HEK293 (cell line): ENCODE measurements around the gene RCL1.

Experiments used
- CTCF ChIA-PET: fragments of 350-600 bp; formaldehyde crosslinking; extraction: SDS; loops from one replicate; lab custom pipeline; 2021; ENCODE audit warnings: antibody characterized with exemption; lab: Yijun Ruan, JAX
- POLR2A ChIA-PET: fragments of 300-600 bp; formaldehyde crosslinking; extraction: SDS; loops from one replicate; lab custom pipeline; 2020; ENCODE audit warnings: antibody characterized with exemption, inconsistent platforms; lab: Yijun Ruan, JAX
- H3K27ac ChIP-seq: fragments of 200-500 bp; sonication (Bioruptor generic); 2 replicates; pipeline ENCODE4 v1.5.1; 2014; ENCODE audit warnings: low read depth, low read length, control low read depth, inconsistent platforms; ENCODE audit errors: extremely low read depth
- H3K36me3 ChIP-seq, 2 experiments: fragments of 200-500 bp in 1 of 2; sonication (Bioruptor generic) in 1 of 2; 1 replicate in 1 of 2; 2 replicates in 1 of 2; pipeline ENCODE4 v1.5.1; 2014 to 2017; ENCODE audit warnings: inconsistent platforms in 2 of 2, low read length in 2 of 2; ENCODE audit not compliant: control insufficient read depth in 2 of 2, insufficient read depth in 1 of 2
- H3K4me1 ChIP-seq: fragments of 200-500 bp; sonication (Bioruptor generic); 2 replicates; pipeline ENCODE4 v1.5.1; 2014; ENCODE audit warnings: mild to moderate bottlenecking, low read length, inconsistent platforms; ENCODE audit not compliant: control insufficient read depth, insufficient read depth
- H3K4me3 ChIP-seq: 2 replicates; pipeline ENCODE4 v1.5.1; 2011; ENCODE audit warnings: low read depth, mild to moderate bottlenecking, control low read depth, low read length, moderate library complexity
- H3K9me3 ChIP-seq: fragments of 200-500 bp; sonication (Bioruptor generic); 2 replicates; pipeline ENCODE4 v1.5.1; 2014; ENCODE audit warnings: low read depth, low read length, inconsistent platforms; ENCODE audit not compliant: control insufficient read depth, insufficient read depth
- GLI4 ChIP-seq: fragments of 450-650 bp; formaldehyde crosslinking; IDR thresholded peaks from 2 replicates; pipeline ENCODE4 v1.5.1; 2016; ENCODE audit warnings: missing biosample characterization, missing genetic modification characterization
- KLF1 ChIP-seq: fragments of 450-650 bp; formaldehyde crosslinking; IDR thresholded peaks from 2 replicates; pipeline ENCODE4 v1.5.1; 2016; ENCODE audit warnings: missing biosample characterization, missing genetic modification characterization
- RBAK ChIP-seq: fragments of 450-650 bp; formaldehyde crosslinking; IDR thresholded peaks from 2 replicates; pipeline ENCODE4 v1.5.1; 2016; ENCODE audit warnings: missing biosample characterization, missing genetic modification characterization
- SALL2 ChIP-seq: fragments of 450-650 bp; formaldehyde crosslinking; IDR thresholded peaks from 2 replicates; pipeline ENCODE4 v1.5.0; 2017; ENCODE audit warnings: missing biosample characterization, mild to moderate bottlenecking, missing genetic modification characterization, borderline replicate concordance
- YY2 ChIP-seq: fragments of 450-650 bp; formaldehyde crosslinking; IDR thresholded peaks from 2 replicates; pipeline ENCODE4 v1.5.1; 2016; ENCODE audit warnings: missing biosample characterization, missing genetic modification characterization
- ZBTB48 ChIP-seq: fragments of 450-650 bp; formaldehyde crosslinking; IDR thresholded peaks from 2 replicates; pipeline ENCODE4 v1.5.1; 2016; ENCODE audit warnings: missing biosample characterization, missing genetic modification characterization
- ZFP37 ChIP-seq: fragments of 450-650 bp; formaldehyde crosslinking; IDR thresholded peaks from 2 replicates; pipeline ENCODE4 v1.5.1; 2016; ENCODE audit warnings: missing biosample characterization, missing genetic modification characterization
- ZFP69B ChIP-seq: fragments of 450-650 bp; formaldehyde crosslinking; IDR thresholded peaks from 2 replicates; pipeline ENCODE4 v1.5.1; 2016; ENCODE audit warnings: missing biosample characterization, missing genetic modification characterization
- ZNF157 ChIP-seq: fragments of 450-650 bp; formaldehyde crosslinking; IDR thresholded peaks from 2 replicates; pipeline ENCODE4 v1.5.1; 2016; ENCODE audit warnings: missing biosample characterization, missing genetic modification characterization
- ZNF175 ChIP-seq: fragments of 450-650 bp; formaldehyde crosslinking; IDR thresholded peaks from 2 replicates; pipeline ENCODE4 v1.5.1; 2016; ENCODE audit warnings: missing biosample characterization, missing genetic modification characterization
- ZNF223 ChIP-seq: fragments of 450-650 bp; formaldehyde crosslinking; IDR thresholded peaks from 2 replicates; pipeline ENCODE4 v1.5.1; 2016; ENCODE audit warnings: missing biosample characterization, missing genetic modification characterization
- ZNF302 ChIP-seq: fragments of 450-650 bp; formaldehyde crosslinking; IDR thresholded peaks from 2 replicates; pipeline ENCODE4 v1.5.1; 2016; ENCODE audit warnings: missing biosample characterization, missing genetic modification characterization, low read depth
- ZNF341 ChIP-seq: fragments of 450-650 bp; formaldehyde crosslinking; IDR thresholded peaks from 2 replicates; pipeline ENCODE4; 2016; ENCODE audit warnings: low read depth, missing biosample characterization, missing genetic modification characterization
- ZNF416 ChIP-seq: fragments of 450-650 bp; formaldehyde crosslinking; IDR thresholded peaks from 2 replicates; pipeline ENCODE4 v1.5.1; 2016; ENCODE audit warnings: missing biosample characterization, missing genetic modification characterization
- ZNF433 ChIP-seq: fragments of 450-650 bp; formaldehyde crosslinking; IDR thresholded peaks from 2 replicates; pipeline ENCODE4 v1.5.1; 2016; ENCODE audit warnings: missing biosample characterization, missing genetic modification characterization, low read depth
- ZNF501 ChIP-seq: fragments of 450-650 bp; formaldehyde crosslinking; IDR thresholded peaks from 2 replicates; pipeline ENCODE4 v1.5.1; 2016; ENCODE audit warnings: missing biosample characterization, missing genetic modification characterization
- ZNF558 ChIP-seq: fragments of 450-650 bp; formaldehyde crosslinking; IDR thresholded peaks from 2 replicates; pipeline ENCODE4 v1.5.1; 2016; ENCODE audit warnings: missing biosample characterization, missing genetic modification characterization
- ZNF585B ChIP-seq: fragments of 450-650 bp; formaldehyde crosslinking; IDR thresholded peaks from 2 replicates; pipeline ENCODE4 v1.5.1; 2016; ENCODE audit warnings: missing biosample characterization, missing genetic modification characterization
- ZNF610 ChIP-seq: fragments of 450-650 bp; formaldehyde crosslinking; IDR thresholded peaks from 2 replicates; pipeline ENCODE4 v1.5.1; 2016; ENCODE audit warnings: missing biosample characterization, missing genetic modification characterization, borderline replicate concordance
- ZNF791 ChIP-seq: fragments of 450-650 bp; formaldehyde crosslinking; IDR thresholded peaks from 2 replicates; pipeline ENCODE4 v1.5.1; 2016; ENCODE audit warnings: missing biosample characterization, missing genetic modification characterization
- ZNF843 ChIP-seq: fragments of 450-650 bp; formaldehyde crosslinking; IDR thresholded peaks from 2 replicates; pipeline ENCODE4 v1.5.1; 2016; ENCODE audit warnings: missing biosample characterization, missing genetic modification characterization
- ZSCAN30 ChIP-seq: fragments of 450-650 bp; IDR thresholded peaks from 2 replicates; pipeline ENCODE4 v1.5.1; 2018; ENCODE audit warnings: missing biosample characterization, mild to moderate bottlenecking, missing genetic modification characterization, moderate library complexity
- TF ChIP-seq, protein P1 (sequence below): fragments of 450-650 bp; formaldehyde crosslinking; IDR thresholded peaks from 2 replicates; pipeline ENCODE4 v1.5.1; 2016; ENCODE audit warnings: missing biosample characterization, missing genetic modification characterization
- TF ChIP-seq, protein P2 (sequence below): fragments of 450-650 bp; IDR thresholded peaks from 2 replicates; pipeline ENCODE4 v1.5.1; 2018; ENCODE audit warnings: missing biosample characterization, mild to moderate bottlenecking, missing genetic modification characterization
- TF ChIP-seq, protein P3 (sequence below): fragments of 450-650 bp; formaldehyde crosslinking; IDR thresholded peaks from 2 replicates; pipeline ENCODE4 v1.5.1; 2016; ENCODE audit warnings: missing biosample characterization, missing genetic modification characterization
- TF ChIP-seq, protein P4 (sequence below): fragments of 450-650 bp; formaldehyde crosslinking; conservative IDR thresholded peaks from 2 replicates; pipeline ENCODE4 v1.5.1; 2016; ENCODE audit warnings: low read depth, missing biosample characterization, missing genetic modification characterization
- TF ChIP-seq, protein P5 (sequence below): sonication (generic); formaldehyde crosslinking; IDR thresholded peaks from 2 replicates; pipeline ENCODE4 v1.8.1; 2022; ENCODE audit warnings: mild to moderate bottlenecking, moderate library complexity, missing genetic modification reagents

Gene RCL1

DNA sequence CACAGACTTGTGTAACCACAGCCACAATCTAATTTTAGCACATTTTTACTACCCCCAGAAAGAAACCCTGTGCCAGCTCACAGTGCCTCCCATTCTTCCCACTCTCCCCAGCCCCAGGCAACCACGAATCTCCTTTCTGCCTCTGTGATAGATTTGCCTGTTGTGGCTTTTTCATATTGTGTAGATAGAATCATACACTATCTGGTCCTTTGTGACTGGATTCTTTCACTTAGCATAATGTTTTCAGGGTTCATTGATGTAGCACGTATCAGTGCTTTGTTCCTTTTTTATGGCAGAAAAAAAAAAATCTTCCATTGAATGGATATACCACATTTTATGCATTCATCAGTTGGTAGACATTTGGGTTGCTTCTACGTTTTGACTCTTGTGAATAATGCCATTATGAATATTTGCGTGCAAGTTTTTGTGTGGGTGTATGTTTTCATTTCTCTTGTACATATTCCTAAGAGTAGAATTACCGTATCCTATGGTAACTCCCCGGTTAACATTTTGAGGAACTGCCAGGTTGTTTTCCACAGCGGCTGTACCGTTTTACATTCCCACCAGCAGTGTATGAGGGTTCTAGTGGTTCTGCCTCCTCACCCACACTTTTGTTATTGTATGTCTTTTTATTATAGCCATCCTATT, 64.5 kb downstream of the RCL1 start:
- Histone ChIP-seq H3K4me1 (no peaks in the 10 kb centered on the region), H3K27ac (no peak overlapping the region), H3K4me3 (no peak overlapping the region), H3K9me3 (no peaks in the 10 kb centered on the region), H3K36me3 (peaks cover 0 to 51% of the 10 kb centered on the region in 2 experiments; a peak in 2 of 3 replicates)
- POLR2A ChIA-PET, result interaction anchor here (0.8 kb wide), 1 partner anchor 889 kb away, joined by 3 read pairs; no protein-coding TSS in a partner anchor
- CTCF ChIA-PET, result no interaction called here
- TF ChIP-seq ZSCAN30 (tag by site-specific recombination) (no peak), SALL2 (tag by site-specific recombination) (no peak), ZNF433 (tag by site-specific recombination) (no peak), ZNF843 (tag by site-specific recombination) (no peak), ZFP37 (no peak), ZNF157 (tag by site-specific recombination) (no peak), RBAK (tag by site-specific recombination) (no peak), KLF1 (tag by site-specific recombination) (no peak), ZNF585B (no peak), ZNF302 (tag by site-specific recombination) (no peak)
- TF ChIP-seq, all 188 proteins: peak for 0

DNA sequence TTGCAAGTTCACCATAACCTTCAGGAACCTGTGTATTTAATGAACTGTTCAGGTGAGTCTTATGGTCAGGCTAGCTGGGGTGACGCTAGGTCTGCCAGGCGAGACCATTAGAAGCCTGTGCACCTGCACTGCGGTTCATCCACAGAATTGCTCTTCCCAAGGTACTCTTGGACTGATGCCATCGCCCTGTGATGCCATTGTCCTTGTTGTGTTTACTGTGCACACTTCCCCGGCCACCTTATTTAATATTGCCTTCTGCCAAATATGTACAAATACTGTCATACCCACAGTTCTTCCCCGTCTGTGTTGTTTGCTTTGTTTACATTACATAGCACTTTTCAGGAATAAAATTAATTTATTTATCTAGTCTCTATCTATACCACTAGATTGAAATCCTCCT, 66.3 kb downstream of the RCL1 start:
- ChIA-PET POLR2A (no interaction called here), CTCF (no interaction called here)
- Histone ChIP-seq H3K4me3 (no peak overlapping the region), H3K9me3 (no peaks in the 10 kb centered on the region), H3K36me3 (peaks cover 0 to 44% of the 10 kb centered on the region in 2 experiments; a peak in 1 of 3 replicates), H3K4me1 (no peaks in the 10 kb centered on the region), H3K27ac (no peak overlapping the region)
- TF ChIP-seq, protein P1, sequence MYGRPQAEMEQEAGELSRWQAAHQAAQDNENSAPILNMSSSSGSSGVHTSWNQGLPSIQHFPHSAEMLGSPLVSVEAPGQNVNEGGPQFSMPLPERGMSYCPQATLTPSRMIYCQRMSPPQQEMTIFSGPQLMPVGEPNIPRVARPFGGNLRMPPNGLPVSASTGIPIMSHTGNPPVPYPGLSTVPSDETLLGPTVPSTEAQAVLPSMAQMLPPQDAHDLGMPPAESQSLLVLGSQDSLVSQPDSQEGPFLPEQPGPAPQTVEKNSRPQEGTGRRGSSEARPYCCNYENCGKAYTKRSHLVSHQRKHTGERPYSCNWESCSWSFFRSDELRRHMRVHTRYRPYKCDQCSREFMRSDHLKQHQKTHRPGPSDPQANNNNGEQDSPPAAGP (tag by site-specific recombination), result no peak
- TF ChIP-seq ZNF223 (tag by site-specific recombination) (no peak), ZNF175 (no peak), ZNF558 (tag by site-specific recombination) (no peak), ZNF501 (tag by site-specific recombination) (no peak), ZNF341 (tag by site-specific recombination) (no peak), ZBTB48 (no peak), ZFP69B (tag by site-specific recombination) (no peak), ZNF791 (tag by site-specific recombination) (no peak), ZNF610 (tag by site-specific recombination) (no peak), YY2 (tag by site-specific recombination) (no peak), ZNF416 (no peak), GLI4 (no peak)
- TF ChIP-seq, protein P2, sequence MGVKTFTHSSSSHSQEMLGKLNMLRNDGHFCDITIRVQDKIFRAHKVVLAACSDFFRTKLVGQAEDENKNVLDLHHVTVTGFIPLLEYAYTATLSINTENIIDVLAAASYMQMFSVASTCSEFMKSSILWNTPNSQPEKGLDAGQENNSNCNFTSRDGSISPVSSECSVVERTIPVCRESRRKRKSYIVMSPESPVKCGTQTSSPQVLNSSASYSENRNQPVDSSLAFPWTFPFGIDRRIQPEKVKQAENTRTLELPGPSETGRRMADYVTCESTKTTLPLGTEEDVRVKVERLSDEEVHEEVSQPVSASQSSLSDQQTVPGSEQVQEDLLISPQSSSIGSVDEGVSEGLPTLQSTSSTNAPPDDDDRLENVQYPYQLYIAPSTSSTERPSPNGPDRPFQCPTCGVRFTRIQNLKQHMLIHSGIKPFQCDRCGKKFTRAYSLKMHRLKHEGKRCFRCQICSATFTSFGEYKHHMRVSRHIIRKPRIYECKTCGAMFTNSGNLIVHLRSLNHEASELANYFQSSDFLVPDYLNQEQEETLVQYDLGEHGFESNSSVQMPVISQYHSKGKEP, result no peak
- TF ChIP-seq, protein P3, sequence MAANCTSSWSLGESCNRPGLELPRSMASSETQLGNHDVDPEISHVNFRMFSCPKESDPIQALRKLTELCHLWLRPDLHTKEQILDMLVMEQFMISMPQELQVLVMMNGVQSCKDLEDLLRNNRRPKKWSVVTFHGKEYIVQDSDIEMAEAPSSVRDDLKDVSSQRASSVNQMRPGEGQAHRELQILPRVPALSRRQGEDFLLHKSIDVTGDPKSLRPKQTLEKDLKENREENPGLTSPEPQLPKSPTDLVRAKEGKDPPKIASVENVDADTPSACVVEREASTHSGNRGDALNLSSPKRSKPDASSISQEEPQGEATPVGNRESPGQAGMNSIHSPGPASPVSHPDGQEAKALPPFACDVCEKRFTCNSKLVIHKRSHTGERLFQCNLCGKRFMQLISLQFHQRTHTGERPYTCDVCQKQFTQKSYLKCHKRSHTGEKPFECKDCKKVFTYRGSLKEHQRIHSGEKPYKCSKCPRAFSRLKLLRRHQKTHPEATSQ (tag by site-specific recombination), result no peak
- TF ChIP-seq, protein P4, sequence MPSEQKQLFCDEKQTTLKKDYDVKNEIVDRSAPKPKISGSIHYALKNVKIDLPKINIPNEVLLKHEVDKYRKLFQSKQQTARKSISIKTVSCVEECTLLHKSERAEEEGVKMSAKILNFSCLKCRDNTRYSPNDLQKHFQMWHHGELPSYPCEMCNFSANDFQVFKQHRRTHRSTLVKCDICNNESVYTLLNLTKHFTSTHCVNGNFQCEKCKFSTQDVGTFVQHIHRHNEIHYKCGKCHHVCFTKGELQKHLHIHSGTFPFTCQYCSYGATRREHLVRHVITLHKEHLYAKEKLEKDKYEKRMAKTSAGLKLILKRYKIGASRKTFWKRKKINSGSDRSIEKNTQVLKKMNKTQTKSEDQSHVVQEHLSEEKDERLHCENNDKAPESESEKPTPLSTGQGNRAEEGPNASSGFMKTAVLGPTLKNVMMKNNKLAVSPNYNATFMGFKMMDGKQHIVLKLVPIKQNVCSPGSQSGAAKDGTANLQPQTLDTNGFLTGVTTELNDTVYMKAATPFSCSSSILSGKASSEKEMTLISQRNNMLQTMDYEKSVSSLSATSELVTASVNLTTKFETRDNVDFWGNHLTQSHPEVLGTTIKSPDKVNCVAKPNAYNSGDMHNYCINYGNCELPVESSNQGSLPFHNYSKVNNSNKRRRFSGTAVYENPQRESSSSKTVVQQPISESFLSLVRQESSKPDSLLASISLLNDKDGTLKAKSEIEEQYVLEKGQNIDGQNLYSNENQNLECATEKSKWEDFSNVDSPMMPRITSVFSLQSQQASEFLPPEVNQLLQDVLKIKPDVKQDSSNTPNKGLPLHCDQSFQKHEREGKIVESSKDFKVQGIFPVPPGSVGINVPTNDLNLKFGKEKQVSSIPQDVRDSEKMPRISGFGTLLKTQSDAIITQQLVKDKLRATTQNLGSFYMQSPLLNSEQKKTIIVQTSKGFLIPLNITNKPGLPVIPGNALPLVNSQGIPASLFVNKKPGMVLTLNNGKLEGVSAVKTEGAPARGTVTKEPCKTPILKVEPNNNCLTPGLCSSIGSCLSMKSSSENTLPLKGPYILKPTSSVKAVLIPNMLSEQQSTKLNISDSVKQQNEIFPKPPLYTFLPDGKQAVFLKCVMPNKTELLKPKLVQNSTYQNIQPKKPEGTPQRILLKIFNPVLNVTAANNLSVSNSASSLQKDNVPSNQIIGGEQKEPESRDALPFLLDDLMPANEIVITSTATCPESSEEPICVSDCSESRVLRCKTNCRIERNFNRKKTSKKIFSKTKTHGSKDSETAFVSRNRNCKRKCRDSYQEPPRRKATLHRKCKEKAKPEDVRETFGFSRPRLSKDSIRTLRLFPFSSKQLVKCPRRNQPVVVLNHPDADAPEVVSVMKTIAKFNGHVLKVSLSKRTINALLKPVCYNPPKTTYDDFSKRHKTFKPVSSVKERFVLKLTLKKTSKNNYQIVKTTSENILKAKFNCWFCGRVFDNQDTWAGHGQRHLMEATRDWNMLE, result no peak
- TF ChIP-seq, protein P5, sequence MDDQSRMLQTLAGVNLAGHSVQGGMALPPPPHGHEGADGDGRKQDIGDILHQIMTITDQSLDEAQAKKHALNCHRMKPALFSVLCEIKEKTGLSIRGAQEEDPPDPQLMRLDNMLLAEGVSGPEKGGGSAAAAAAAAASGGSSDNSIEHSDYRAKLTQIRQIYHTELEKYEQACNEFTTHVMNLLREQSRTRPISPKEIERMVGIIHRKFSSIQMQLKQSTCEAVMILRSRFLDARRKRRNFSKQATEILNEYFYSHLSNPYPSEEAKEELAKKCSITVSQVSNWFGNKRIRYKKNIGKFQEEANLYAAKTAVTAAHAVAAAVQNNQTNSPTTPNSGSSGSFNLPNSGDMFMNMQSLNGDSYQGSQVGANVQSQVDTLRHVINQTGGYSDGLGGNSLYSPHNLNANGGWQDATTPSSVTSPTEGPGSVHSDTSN (CRISPR knock-in tag), result no peak
